Sigmoid colon (tissue), 7 donors: Measurements from ENCODE around the gene AQP6. TPM values are rescaled to one million over a fixed set of nuclear protein-coding genes. Genes with fewer than 3 reads are reported as not detected.

Experiments used
- DNase-seq: peaks from one replicate; pipeline ENCODE4 v3.0.0-alpha.2; 2019
- H3K27ac ChIP-seq, 4 donors: fragments of 200-600 bp; sonication (generic); one replicate each; pipeline ENCODE4 v1.5.1; 2016 to 2019; ENCODE audit warnings: mild to moderate bottlenecking in 1 of 4
- H3K27me3 ChIP-seq, 3 donors: fragments of 200-600 bp; sonication (generic); one replicate each; pipeline ENCODE4 v1.5.1; 2019; ENCODE audit warnings: mild to moderate bottlenecking in 1 of 3
- H3K36me3 ChIP-seq, 4 donors: fragments of 200-600 bp; sonication (generic); one replicate each; pipeline ENCODE4 v1.5.1; 2016 to 2019
- H3K4me1 ChIP-seq, 4 donors: fragments of 200-600 bp; sonication (generic); one replicate each; pipeline ENCODE4 v1.5.1; 2017 to 2019
- H3K4me3 ChIP-seq, 4 donors: fragments of 200-600 bp; sonication (generic); one replicate each; pipeline ENCODE4 v1.5.1; 2017 to 2019; ENCODE audit warnings: mild to moderate bottlenecking in 2 of 4, moderate library complexity in 1 of 4
- H3K9me3 ChIP-seq, 4 donors: fragments of 200-600 bp in 3 of 4; sonication (generic) in 3 of 4; one replicate each; pipeline versions ENCODE4 v1.5.1 to v1.6.1; 2013 to 2019
- EP300 ChIP-seq, 4 donors: sonication (generic); formaldehyde crosslinking; IDR thresholded peaks; one replicate each; pipeline ENCODE4 v1.6.1; 2017; ENCODE audit warnings: antibody characterized with exemption in 4 of 4
- POLR2A ChIP-seq, 2 donors: fragments of 450-650 bp; IDR thresholded peaks; one replicate each; pipeline ENCODE4 v1.6.1; 2016; ENCODE audit warnings: antibody characterized with exemption in 2 of 2, mild to moderate bottlenecking in 2 of 2, moderate library complexity in 2 of 2
- POLR2AphosphoS5 ChIP-seq, 4 donors: sonication (generic); formaldehyde crosslinking; IDR thresholded peaks; one replicate each; pipeline ENCODE4 v1.6.1; 2017; ENCODE audit warnings: antibody characterized with exemption in 4 of 4
- WGBS, 2 donors: extraction: QIAGEN DNeasy Blood & Tissue Kit; methylation state at CpG; one replicate each; pipeline ENCODE4 v1.1.7; 2013; 5-methylcytosine and 5-hydroxymethylcytosine counted together
- intact Hi-C: fragments of 100-400 bp; cut with DNase I; formaldehyde crosslinking; loops from one replicate; pipeline ENCODE4 v1.15.1; 2023
- polyA plus RNA-seq, 3 donors: library from polyadenylated mRNA; stranded (reverse); fragments of 200-250 nt; gene quantifications; one replicate each; pipeline ENCODE4 v1.2.3, GENCODE V29; 2013
- total RNA-seq, 4 donors: library from RNA; depleted of rRNA; stranded (reverse); fragments of >200 nt; gene quantifications; one replicate each; pipeline ENCODE4 v1.1.0, GENCODE V29; 2016
- TF ChIP-seq, protein P1 (sequence below), 4 experiments: fragments of 450-650 bp in 3 of 4; fragments of 200-600 bp in 1 of 4; IDR thresholded peaks; one replicate each; pipeline ENCODE4 v1.5.1; 2016 to 2019; ENCODE audit warnings: antibody characterized with exemption in 4 of 4, mild to moderate bottlenecking in 3 of 4, moderate library complexity in 2 of 4
- donor health status: healthy with polysubstance abuse.
- donor health status: Bipolar disorder and iron deficiency.
- donor health status: healthy.

AQP6 gene
- total and polyA plus RNA-seq, 7 donors = 0.12 to 0.83 (median 0.49) TPM; not detected in 2

DNA sequence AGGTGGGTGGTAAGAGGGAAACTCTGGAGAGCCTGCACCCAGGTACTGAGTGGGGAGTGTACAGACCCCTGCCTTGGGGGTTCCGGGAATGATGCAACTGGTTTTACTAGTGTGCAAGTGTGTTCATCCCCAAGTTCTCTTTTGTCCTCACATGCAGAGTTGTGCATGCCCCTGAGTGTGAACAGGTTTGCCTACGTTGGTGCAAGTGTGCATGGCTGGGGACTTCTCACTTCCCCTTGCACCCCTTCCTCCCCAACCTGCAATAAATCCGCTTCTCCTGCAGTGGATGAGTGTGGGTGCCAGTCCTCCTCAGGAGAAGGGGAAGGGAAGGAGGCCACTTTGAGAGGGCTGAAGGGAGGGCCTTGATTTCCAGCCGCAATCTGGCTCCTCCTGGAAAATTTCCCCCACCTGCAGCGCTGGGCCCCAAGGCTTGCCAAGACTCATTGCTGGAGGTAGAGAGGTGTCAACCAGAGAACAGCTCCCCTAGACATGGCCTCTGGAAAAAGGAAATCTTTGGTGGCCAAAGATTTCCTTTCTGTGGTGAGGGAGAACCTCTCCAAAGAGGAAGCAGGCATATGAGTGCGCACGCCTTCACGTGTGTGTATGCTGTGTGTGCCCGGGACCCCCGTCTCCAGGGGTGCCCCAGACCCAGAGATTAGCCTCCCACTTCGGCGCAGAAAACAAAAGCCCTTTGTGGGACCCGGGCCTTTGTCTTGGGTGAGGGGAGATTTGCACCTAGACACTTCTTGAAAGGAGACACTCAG, 16.7 kb upstream of the AQP6 start:
- no peak overlapping the region for H3K4me3 ChIP-seq
- WGBS, 2 donors = 47 to 74% methylated on average over 13 of the region's 13 CpGs
- H3K9me3 ChIP-seq = no peaks in the 10 kb centered on the region
- H3K4me1 ChIP-seq = peaks cover 0 to 3% (median 3%) of the 10 kb centered on the region in 4 donors
- no peaks in the 10 kb centered on the region for H3K36me3 ChIP-seq
- no peak overlapping the region for H3K27ac ChIP-seq
- no peak for DNase-seq
- TF ChIP-seq, protein P1, sequence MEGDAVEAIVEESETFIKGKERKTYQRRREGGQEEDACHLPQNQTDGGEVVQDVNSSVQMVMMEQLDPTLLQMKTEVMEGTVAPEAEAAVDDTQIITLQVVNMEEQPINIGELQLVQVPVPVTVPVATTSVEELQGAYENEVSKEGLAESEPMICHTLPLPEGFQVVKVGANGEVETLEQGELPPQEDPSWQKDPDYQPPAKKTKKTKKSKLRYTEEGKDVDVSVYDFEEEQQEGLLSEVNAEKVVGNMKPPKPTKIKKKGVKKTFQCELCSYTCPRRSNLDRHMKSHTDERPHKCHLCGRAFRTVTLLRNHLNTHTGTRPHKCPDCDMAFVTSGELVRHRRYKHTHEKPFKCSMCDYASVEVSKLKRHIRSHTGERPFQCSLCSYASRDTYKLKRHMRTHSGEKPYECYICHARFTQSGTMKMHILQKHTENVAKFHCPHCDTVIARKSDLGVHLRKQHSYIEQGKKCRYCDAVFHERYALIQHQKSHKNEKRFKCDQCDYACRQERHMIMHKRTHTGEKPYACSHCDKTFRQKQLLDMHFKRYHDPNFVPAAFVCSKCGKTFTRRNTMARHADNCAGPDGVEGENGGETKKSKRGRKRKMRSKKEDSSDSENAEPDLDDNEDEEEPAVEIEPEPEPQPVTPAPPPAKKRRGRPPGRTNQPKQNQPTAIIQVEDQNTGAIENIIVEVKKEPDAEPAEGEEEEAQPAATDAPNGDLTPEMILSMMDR (IDR thresholded peaks at IDR 0.05) = no peak
- TF ChIP-seq POLR2A (IDR thresholded peaks at IDR 0.05) = no peak
- no peak for TF ChIP-seq EP300 (IDR thresholded peaks at IDR 0.05)
- TF ChIP-seq POLR2AphosphoS5 (IDR thresholded peaks at IDR 0.05) = no peak
- intact Hi-C loops = no loop called here
- H3K27me3 ChIP-seq = peaks cover 40 to 78% (median 55%) of the 10 kb centered on the region in 3 donors

DNA sequence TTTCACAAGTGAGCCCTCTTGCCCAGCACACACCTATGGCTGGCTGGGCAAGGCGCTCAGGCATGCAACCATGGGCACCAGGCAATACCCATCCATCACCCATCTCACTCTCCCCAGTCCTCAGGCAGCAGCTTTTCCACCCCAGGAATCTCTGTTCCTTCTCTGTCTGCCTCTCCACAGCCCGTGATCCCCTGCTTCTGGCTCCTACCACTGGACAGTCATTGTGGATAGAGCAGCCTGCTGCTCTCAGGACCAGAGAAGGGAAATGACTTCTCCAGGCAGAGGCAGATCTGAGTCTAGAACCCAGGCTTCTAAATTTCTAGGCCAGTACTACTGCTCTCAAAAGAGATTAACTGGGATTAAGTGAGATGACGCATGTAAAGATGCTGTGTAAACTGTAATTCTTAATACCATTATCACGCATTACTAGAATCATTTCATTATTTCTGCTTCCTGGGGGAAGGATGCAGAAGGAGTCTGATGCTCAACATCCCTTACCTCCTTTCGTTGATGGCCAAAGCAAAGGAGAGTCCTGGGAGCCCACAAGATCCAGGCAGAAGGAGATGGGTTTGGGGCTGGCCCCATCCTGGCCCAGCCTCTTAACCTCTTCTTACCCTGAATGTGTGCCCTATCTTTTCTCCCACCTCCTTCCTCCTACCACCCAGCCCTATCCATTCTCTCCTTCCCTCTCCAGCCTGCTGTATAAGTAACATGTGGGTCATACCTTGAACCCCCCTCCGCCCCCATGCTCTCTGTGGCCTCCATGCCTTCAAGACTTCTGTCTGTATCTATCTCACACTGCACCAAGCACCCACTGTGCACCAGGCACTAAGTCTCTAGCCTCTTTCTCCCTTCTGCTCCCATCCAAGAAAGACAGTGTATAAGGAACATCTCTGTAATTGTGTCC, 15.8 kb upstream of the AQP6 start:
- 85 to 87% methylated on average over 6 of the region's 6 CpGs for WGBS, 2 donors
- TF ChIP-seq, protein P1 (IDR thresholded peaks at IDR 0.05) = no peak
- TF ChIP-seq POLR2A (IDR thresholded peaks at IDR 0.05) (no peak), EP300 (IDR thresholded peaks at IDR 0.05) (no peak), POLR2AphosphoS5 (IDR thresholded peaks at IDR 0.05) (no peak)
- H3K4me1 ChIP-seq = peaks cover 0 to 11% (median 7%) of the 10 kb centered on the region in 4 donors
- DNase-seq = no peak
- H3K36me3 ChIP-seq = no peaks in the 10 kb centered on the region
- peaks cover 42 to 84% (median 59%) of the 10 kb centered on the region in 3 donors for H3K27me3 ChIP-seq
- no peaks in the 10 kb centered on the region for H3K9me3 ChIP-seq
- intact Hi-C loops = no loop called here
- no peak overlapping the region for H3K27ac ChIP-seq
- H3K4me3 ChIP-seq = no peak overlapping the region

DNA sequence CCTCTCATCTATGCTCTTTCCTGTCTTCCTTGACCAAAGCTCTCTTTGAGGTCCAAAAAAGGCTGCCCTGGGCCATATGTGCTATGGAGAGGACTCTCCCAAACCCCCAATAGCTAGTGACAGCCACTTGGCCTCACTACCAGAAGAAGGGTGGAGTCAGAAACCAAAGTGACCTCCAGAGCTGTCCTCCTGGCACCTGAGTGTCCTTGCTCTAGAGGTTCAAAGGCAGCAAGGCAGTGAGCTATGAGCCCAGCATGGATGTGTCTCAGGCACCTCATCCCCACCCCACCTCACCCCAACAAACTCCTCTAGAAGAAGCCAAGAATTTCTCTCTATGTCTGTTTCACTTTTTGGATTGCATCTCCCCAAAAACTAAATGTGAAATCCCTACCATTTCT, 15.2 kb upstream of the AQP6 start:
- H3K4me3 ChIP-seq = no peak overlapping the region
- H3K27me3 ChIP-seq = peaks cover 42 to 90% (median 61%) of the 10 kb centered on the region in 3 donors
- TF ChIP-seq, protein P1 (IDR thresholded peaks at IDR 0.05) = no peak
- no peak overlapping the region for H3K27ac ChIP-seq
- no peak for DNase-seq
- intact Hi-C loops = no loop called here
- H3K9me3 ChIP-seq = no peaks in the 10 kb centered on the region
- peaks cover 0 to 11% (median 7%) of the 10 kb centered on the region in 4 donors for H3K4me1 ChIP-seq
- no peaks in the 10 kb centered on the region for H3K36me3 ChIP-seq

DNA sequence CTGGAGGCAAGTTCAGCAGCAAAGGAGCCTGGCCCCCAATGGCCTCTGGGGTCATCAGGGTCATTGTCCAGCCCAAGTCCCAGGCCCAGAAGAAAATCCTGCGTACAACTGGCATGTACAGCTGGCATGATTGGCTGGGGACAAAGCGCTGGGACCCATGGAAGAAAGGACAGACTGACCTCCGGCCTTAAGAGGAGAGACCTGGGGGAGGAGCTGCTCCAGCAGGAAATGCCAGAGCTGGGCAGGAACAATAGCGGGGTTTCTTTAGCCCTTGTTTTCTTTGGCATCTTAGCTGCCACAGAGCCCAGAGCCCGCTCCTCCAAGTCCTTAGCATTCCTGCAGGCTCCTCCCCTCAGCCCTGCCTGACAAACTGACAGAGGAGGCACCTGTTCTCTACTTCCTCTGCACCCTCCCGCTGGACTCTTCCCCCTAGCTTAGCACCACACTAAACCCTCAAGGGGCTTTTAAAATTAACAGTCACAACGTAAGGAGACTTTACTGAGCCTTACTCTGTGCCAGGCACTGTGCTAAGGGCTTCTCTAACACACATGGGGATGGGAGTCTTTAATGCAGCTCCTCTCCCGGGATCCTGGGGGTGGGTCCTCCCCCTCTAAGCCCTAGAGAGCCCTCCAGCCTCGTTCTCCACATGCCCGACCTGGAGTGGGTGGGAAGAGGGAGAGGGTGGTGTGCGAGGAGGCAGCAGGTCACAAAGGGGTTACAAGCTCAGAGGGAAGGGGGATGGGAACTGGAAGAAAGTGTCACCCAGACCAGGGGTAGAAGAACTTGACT, 12.9 kb upstream of the AQP6 start:
- DNase-seq = no peak

More for the DNA sequence above, 12.9 kb upstream of the AQP6 start:
- Histone ChIP-seq H3K4me1 (peaks cover 0 to 11% (median 7%) of the 10 kb centered on the region in 4 donors), H3K9me3 (no peaks in the 10 kb centered on the region), H3K27ac (no peak overlapping the region), H3K36me3 (no peaks in the 10 kb centered on the region), H3K4me3 (no peak overlapping the region), H3K27me3 (peaks cover 39 to 80% (median 56%) of the 10 kb centered on the region in 3 donors)
- intact Hi-C loops = loop anchor here (10.0 kb wide), 1 partner anchor 185 kb away; no protein-coding TSS in a partner anchor
- TF ChIP-seq, protein P1 (IDR thresholded peaks at IDR 0.05) = no peak
- TF ChIP-seq EP300 (IDR thresholded peaks at IDR 0.05) (no peak), POLR2AphosphoS5 (IDR thresholded peaks at IDR 0.05) (no peak), POLR2A (IDR thresholded peaks at IDR 0.05) (no peak)
- 20 to 24% methylated on average over 11 of the region's 11 CpGs for WGBS, 2 donors
